Smooth muscle cell of the brain vasculature (primary cell): Measurements from ENCODE around the gene ANXA3.
"Not testable (repeated sequence)": the region's sequence is repeated elsewhere in the genome, so short reads cannot be mapped to it uniquely, and the experiment has no call there.

ENCODE experiments used
- DNase-seq: peaks from one replicate; pipeline ENCODE4 v3.0.0-alpha.2; 2012; ENCODE audit warnings: low read depth, low spot score

The ANXA3 gene

GRCh38 chr4:78551420-78552351, at the start of gene ANXA3:
Gene ANXA3 (plus strand): TSS chr4:78551770. CDS start chr4:78554474, 2,704 bp downstream.
- no peak for DNase-seq

- DNase-seq = not testable (repeated sequence)
These were observed 45.3 kb upstream of the ANXA3 start for GRCh38 chr4:78506260-78506659.

- DNase-seq = no peak
These were observed 42.5 kb upstream of the ANXA3 start for GRCh38 chr4:78509043-78509442.

GRCh38 chr4:78510108-78510507, 41.5 kb upstream of the ANXA3 start:
- DNase-seq = no peak

- no peak for DNase-seq
These were observed 40.9 kb upstream of the ANXA3 start for GRCh38 chr4:78510681-78511080.

GRCh38 chr4:78512357-78512920, 39.1 kb upstream of the ANXA3 start:
- no peak for DNase-seq

GRCh38 chr4:78513411-78513975, 38.1 kb upstream of the ANXA3 start:
- no peak for DNase-seq

GRCh38 chr4:78517050-78517652, 34.4 kb upstream of the ANXA3 start:
- no peak for DNase-seq

- no peak for DNase-seq
These were observed 33.0 kb upstream of the ANXA3 start for GRCh38 chr4:78518561-78518960.

- no peak for DNase-seq
These were observed 31.6 kb upstream of the ANXA3 start for GRCh38 chr4:78519962-78520361.

- peak; percentile 69 for DNase-seq
These were observed 30.8 kb upstream of the ANXA3 start for GRCh38 chr4:78520808-78521226.

GRCh38 chr4:78524009-78524408, 27.6 kb upstream of the ANXA3 start:
- DNase-seq = no peak

- DNase-seq = no peak
These were observed 26.0 kb upstream of the ANXA3 start for GRCh38 chr4:78525559-78525958.

GRCh38 chr4:78527103-78527502, 24.5 kb upstream of the ANXA3 start:
- DNase-seq = no peak

- no peak for DNase-seq
These were observed 24.0 kb upstream of the ANXA3 start for GRCh38 chr4:78527555-78527954.

- no peak for DNase-seq
These were observed 23.2 kb upstream of the ANXA3 start for GRCh38 chr4:78528327-78528726.

GRCh38 chr4:78529569-78530209, 21.9 kb upstream of the ANXA3 start:
- no peak for DNase-seq

GRCh38 chr4:78532046-78532445, 19.5 kb upstream of the ANXA3 start:
- no peak for DNase-seq

- no peak for DNase-seq
These were observed 17.7 kb upstream of the ANXA3 start for GRCh38 chr4:78533854-78534253.

- no peak for DNase-seq
These were observed 17.1 kb upstream of the ANXA3 start for GRCh38 chr4:78534286-78534955.

GRCh38 chr4:78542373-78542772, 9.2 kb upstream of the ANXA3 start:
- DNase-seq = no peak
